HepG2 (cell line): ENCODE measurements around the gene SHC1. TPM values are rescaled to one million over a fixed set of nuclear protein-coding genes. Genes with fewer than 3 reads are reported as not detected.

Experiments
- ATF7 ChIP-seq, 2 experiments: fragments of 450-650 bp in 1 of 2; sonication (generic) in 1 of 2; formaldehyde crosslinking in 1 of 2; IDR thresholded peaks; 2 replicates each; pipeline versions ENCODE4 v1.4.0 to v1.6.1; 2016 to 2020; ENCODE audit warnings: antibody characterized with exemption in 1 of 2, mild to moderate bottlenecking in 1 of 2, missing genetic modification reagents in 1 of 2
- BORCS8-MEF2B ChIP-seq: sonication (generic); formaldehyde crosslinking; IDR thresholded peaks from 2 replicates; pipeline ENCODE4 v1.8.0; 2022; ENCODE audit warnings: mild to moderate bottlenecking, missing genetic modification reagents
- DMAP1 ChIP-seq: IDR thresholded peaks from 2 replicates; pipeline ENCODE4 v1.6.1; 2016
- FUBP1 ChIP-seq: sonication (generic); formaldehyde crosslinking; IDR thresholded peaks from 2 replicates; pipeline ENCODE4 v1.5.1; 2020; ENCODE audit warnings: missing genetic modification reagents, mild to moderate bottlenecking, borderline replicate concordance
- HNRNPH1 ChIP-seq: fragments of 200-400 bp; formaldehyde crosslinking; optimal IDR thresholded peaks from 2 replicates; pipeline ENCODE3; 2017; ENCODE audit warnings: mild to moderate bottlenecking, low read depth, low read length
- JUNB ChIP-seq: sonication (generic); formaldehyde crosslinking; IDR thresholded peaks from 2 replicates; pipeline ENCODE4 v1.8.0; 2022; ENCODE audit warnings: missing genetic modification reagents, mild to moderate bottlenecking, borderline replicate concordance
- MED1 ChIP-seq: sonication (generic); formaldehyde crosslinking; IDR thresholded peaks from 2 replicates; pipeline ENCODE4 v1.4.0; 2020; ENCODE audit warnings: missing genetic modification reagents
- MEIS2 ChIP-seq: sonication (generic); formaldehyde crosslinking; IDR thresholded peaks from 2 replicates; pipeline ENCODE4 v1.9.0; 2021; ENCODE audit warnings: mild to moderate bottlenecking, missing genetic modification reagents
- NFYB ChIP-seq: sonication (generic); formaldehyde crosslinking; IDR thresholded peaks from 2 replicates; pipeline ENCODE4 v1.4.0; 2020; ENCODE audit warnings: missing genetic modification reagents
- RAD51 ChIP-seq: fragments of 450-650 bp; IDR thresholded peaks from 2 replicates; pipeline ENCODE4 v1.6.1; 2016; ENCODE audit warnings: borderline replicate concordance
- RARA ChIP-seq: IDR thresholded peaks from 2 replicates; pipeline ENCODE4 v1.6.1; 2016; ENCODE audit warnings: missing genetic modification reagents, missing compliant biosample characterization
- REPIN1 ChIP-seq: sonication (generic); formaldehyde crosslinking; IDR thresholded peaks from 2 replicates; pipeline ENCODE4 v1.8.0; 2022; ENCODE audit warnings: missing genetic modification reagents, low read depth, mild to moderate bottlenecking, borderline replicate concordance
- SIN3A ChIP-seq: IDR thresholded peaks from 2 replicates; pipeline ENCODE4 v1.6.1; 2011; ENCODE audit warnings: low read depth, mild to moderate bottlenecking, control low read depth, low read length, borderline replicate concordance
- SOX5 ChIP-seq: IDR thresholded peaks from 2 replicates; pipeline ENCODE4 v1.6.1; 2016; ENCODE audit warnings: borderline replicate concordance
- TBL1XR1 ChIP-seq: fragments of 150-350 bp; IDR thresholded peaks from 2 replicates; pipeline ENCODE4 v1.6.1; 2014; ENCODE audit warnings: borderline replicate concordance, low read length; ENCODE audit not compliant: partially characterized antibody
- TCF7L2 ChIP-seq: IDR thresholded peaks from 2 replicates; pipeline ENCODE4 v1.6.1; 2011; ENCODE audit warnings: mild to moderate bottlenecking, low read depth, low read length, moderate library complexity
- ZBTB14 ChIP-seq: sonication (generic); formaldehyde crosslinking; IDR thresholded peaks from 2 replicates; pipeline ENCODE4 v1.4.0; 2020; ENCODE audit warnings: missing genetic modification reagents
- ZFX ChIP-seq: sonication (generic); formaldehyde crosslinking; IDR thresholded peaks from 2 replicates; pipeline ENCODE4 v1.4.0; 2020; ENCODE audit warnings: mild to moderate bottlenecking, low read depth, missing genetic modification reagents, moderate library complexity
- ZNF10 ChIP-seq: sonication (generic); formaldehyde crosslinking; IDR thresholded peaks from 2 replicates; pipeline ENCODE4 v1.4.0; 2020; ENCODE audit warnings: mild to moderate bottlenecking, low read depth, missing genetic modification reagents, borderline replicate concordance
- ZNF205 ChIP-seq: IDR thresholded peaks from 2 replicates; pipeline ENCODE4 v1.6.1; 2018; ENCODE audit warnings: missing biosample characterization, missing genetic modification reagents
- ZNF317 ChIP-seq: sonication (generic); formaldehyde crosslinking; IDR thresholded peaks from 2 replicates; pipeline ENCODE4 v1.5.0; 2020; ENCODE audit warnings: mild to moderate bottlenecking, missing genetic modification reagents
- ZNF367 ChIP-seq: sonication (generic); formaldehyde crosslinking; IDR thresholded peaks from 2 replicates; pipeline ENCODE4 v1.4.0; 2020; ENCODE audit warnings: missing genetic modification reagents, borderline replicate concordance
- ZNF704 ChIP-seq: sonication (generic); formaldehyde crosslinking; IDR thresholded peaks from 2 replicates; pipeline ENCODE4 v1.8.1; 2023; ENCODE audit warnings: mild to moderate bottlenecking, inconsistent platforms, moderate library complexity, missing genetic modification reagents, borderline replicate concordance
- ZNF747 ChIP-seq: sonication (generic); formaldehyde crosslinking; IDR thresholded peaks from 2 replicates; pipeline ENCODE4 v1.8.1; 2023; ENCODE audit warnings: missing genetic modification reagents, mild to moderate bottlenecking, borderline replicate concordance
- ZNF768 ChIP-seq: sonication (generic); formaldehyde crosslinking; IDR thresholded peaks from 2 replicates; pipeline ENCODE4 v1.4.0; 2020; ENCODE audit warnings: missing genetic modification reagents
- ZNF839 ChIP-seq: sonication (generic); formaldehyde crosslinking; IDR thresholded peaks from 2 replicates; pipeline ENCODE4 v1.4.0; 2020; ENCODE audit warnings: missing genetic modification reagents, mild to moderate bottlenecking, borderline replicate concordance
- polyA plus RNA-seq, 8 experiments: library from polyadenylated mRNA; depleted of rRNA in 3 of 8; stranded (reverse) in 7 of 8; unstranded in 1 of 8; fragments of >200 nt; fragmentation: Illumina TruSeq in 4 of 8; extraction: Trizol in 4 of 8; gene quantifications; 2 replicates each; pipeline versions ENCODE4 v1.2.1 to v1.2.3, GENCODE V29; 2011 to 2016; ENCODE audit warnings: low read depth in 4 of 8, missing spikeins in 1 of 8, mixed read lengths in 1 of 8; ENCODE audit not compliant: insufficient read depth in 1 of 8
- total RNA-seq, 5 experiments: library from RNA; depleted of rRNA; stranded (reverse); fragments of >200 nt; fragmentation: Illumina TruSeq; extraction: Trizol; gene quantifications; 2 replicates each; pipeline ENCODE4 v1.2.3, GENCODE V29; 2016; ENCODE audit warnings: low read depth in 1 of 5

Gene SHC1
- total and polyA plus RNA-seq, 2 of the 13 experiments (the other 11 are each of a cell fraction or from before 2014, with no cell fraction given): 52.0 to 137 TPM

GRCh38 chr1:155017041-155017945 is 46.7 kb upstream of the SHC1 start (continued):
- peak; percentile 92 for TF ChIP-seq BORCS8-MEF2B (CRISPR knock-in tag)
- 0 out of 2 replicates have a peak, but pooled peaks have one; percentile 80 for TF ChIP-seq ZNF317 (CRISPR knock-in tag)
- TF ChIP-seq ZFX (CRISPR knock-in tag): peak; percentile 74
- TF ChIP-seq FUBP1: 0 out of 2 replicates have a peak, but pooled peaks have one; percentile 83
- no peak for TF ChIP-seq HNRNPH1
- TF ChIP-seq ZNF747: no peak; the same call in 1 of the 2 replicates
- TF ChIP-seq RARA (CRISPR knock-in tag): 0 out of 2 replicates have a peak, but pooled peaks have one; percentile 22
- peak; percentile 91 for TF ChIP-seq REPIN1 (CRISPR knock-in tag)
- TF ChIP-seq DMAP1 (CRISPR knock-in tag): peak; percentile 71
- TF ChIP-seq JUNB (CRISPR knock-in tag): no peak
- 0 out of 2 replicates have a peak, but pooled peaks have one; percentile 50 for TF ChIP-seq ZNF367
- TF ChIP-seq MEIS2 (CRISPR knock-in tag): peak; percentile 74; the same call in 1 of the 2 replicates
- peak; percentile 63; the same call in 1 of the 2 replicates for TF ChIP-seq ZNF768 (CRISPR knock-in tag)
- no peak for TF ChIP-seq RAD51
- TF ChIP-seq ZBTB14 (CRISPR knock-in tag): peak; percentile 40; the same call in 1 of the 2 replicates
- no peak for TF ChIP-seq ATF7 (IDR thresholded peaks at IDR 0.05)
- TF ChIP-seq ATF7 (CRISPR knock-in tag; IDR thresholded peaks at IDR 0.05): no peak; the same call in 1 of the 2 replicates
- peak; percentile 23; the same call in 1 of the 2 replicates for TF ChIP-seq NFYB (CRISPR knock-in tag)
- no peak for TF ChIP-seq TBL1XR1
- no peak; the same call in 1 of the 2 replicates for TF ChIP-seq ZNF839 (CRISPR knock-in tag)
- no peak for TF ChIP-seq SIN3A
- peak; percentile 47; the same call in 1 of the 2 replicates for TF ChIP-seq SOX5 (CRISPR knock-in tag)
- peak; percentile 85 for TF ChIP-seq MED1 (CRISPR knock-in tag)
- TF ChIP-seq ZNF205 (CRISPR knock-in tag): peak; percentile 73
- TF ChIP-seq ZNF704 (CRISPR knock-in tag): peak; percentile 65; the same call in 1 of the 2 replicates
- TF ChIP-seq TCF7L2: no peak
- no peak for TF ChIP-seq ZNF10 (CRISPR knock-in tag)
